ENCODE measurements around the gene ZFY. TPM values are rescaled to one million over a fixed set of nuclear protein-coding genes. Genes with fewer than 3 reads are reported as not detected.

The ZFY gene
- total and polyA plus RNA-seq, 2 of the 13 experiments (the other 11 are each of a cell fraction or from before 2014, with no cell fraction given), result 3.3 to 17.1 TPM

DNA sequence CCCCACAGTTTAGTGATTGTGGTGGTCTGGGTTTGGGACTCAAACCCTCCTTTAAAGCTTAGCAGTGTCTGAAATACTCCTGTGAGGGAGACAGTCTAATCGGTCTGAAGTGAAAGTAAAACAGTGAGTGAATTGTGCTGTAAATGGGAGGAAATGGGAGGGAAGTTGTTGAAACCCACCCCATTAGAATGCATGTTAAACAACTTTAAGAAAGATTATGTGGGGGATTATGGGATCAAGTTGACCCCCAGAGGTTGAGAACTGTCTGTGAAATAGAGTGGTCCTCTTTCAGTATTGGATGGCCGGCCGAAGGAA lies 68.3 kb downstream of the ZFY start:
- ChIA-PET CTCF (ENCODE audit: low intra/inter-chr PET ratio, low total read pairs) (no interaction called here), POLR2A (no interaction called here)
- Histone ChIP-seq H4K20me1 (ENCODE audit: insufficient read depth, low read length) (no peaks in the 10 kb centered on the region), H3K4me1 (ENCODE audit: insufficient read depth, low read length) (peaks cover 29% of the 10 kb centered on the region), H3K9me3 (ENCODE audit: low read length) (no peaks in the 10 kb centered on the region), H3K79me2 (ENCODE audit: insufficient read depth, low read length) (no peaks in the 10 kb centered on the region), H3K27ac (ENCODE audit: extremely low read length, insufficient read depth, low read length) (no peak overlapping the region), H3K4me3 (replicated peaks in 1 of 3; ENCODE audit: insufficient read depth in 1 of 3, low read depth in 2 of 3, low read length in 3 of 3) (peak overlapping the region; percentile 58 to 67 (median 64)), H2AFZ (ENCODE audit: low read length) (peak overlapping the region; percentile 94), H3K27me3 (ENCODE audit: control insufficient read depth in 1 of 2, insufficient read depth in 2 of 2, low read length in 2 of 2) (no peaks in the 10 kb centered on the region; a peak in 1 of 5 replicates), H3K36me3 (replicated peaks in 1 of 2; ENCODE audit: control insufficient read depth in 1 of 2, insufficient read depth in 2 of 2, low read length in 2 of 2) (no peaks in the 10 kb centered on the region), H3K9ac (ENCODE audit: insufficient read depth, low read depth, low read length) (peak overlapping the region; percentile 62; the same call in 1 of the 2 replicates), H3K4me2 (ENCODE audit: low read depth, low read length) (peak overlapping the region; percentile 71)
- no peak for DNase-seq (ENCODE audit: low spot score)
- no TSS peak for BruUV-seq (replicated peaks)
- TF ChIP-seq, protein P1, sequence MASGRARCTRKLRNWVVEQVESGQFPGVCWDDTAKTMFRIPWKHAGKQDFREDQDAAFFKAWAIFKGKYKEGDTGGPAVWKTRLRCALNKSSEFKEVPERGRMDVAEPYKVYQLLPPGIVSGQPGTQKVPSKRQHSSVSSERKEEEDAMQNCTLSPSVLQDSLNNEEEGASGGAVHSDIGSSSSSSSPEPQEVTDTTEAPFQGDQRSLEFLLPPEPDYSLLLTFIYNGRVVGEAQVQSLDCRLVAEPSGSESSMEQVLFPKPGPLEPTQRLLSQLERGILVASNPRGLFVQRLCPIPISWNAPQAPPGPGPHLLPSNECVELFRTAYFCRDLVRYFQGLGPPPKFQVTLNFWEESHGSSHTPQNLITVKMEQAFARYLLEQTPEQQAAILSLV (CRISPR knock-in tag; IDR thresholded peaks at IDR 0.05; ENCODE audit: borderline replicate concordance), result no peak
- TF ChIP-seq, protein P2, sequence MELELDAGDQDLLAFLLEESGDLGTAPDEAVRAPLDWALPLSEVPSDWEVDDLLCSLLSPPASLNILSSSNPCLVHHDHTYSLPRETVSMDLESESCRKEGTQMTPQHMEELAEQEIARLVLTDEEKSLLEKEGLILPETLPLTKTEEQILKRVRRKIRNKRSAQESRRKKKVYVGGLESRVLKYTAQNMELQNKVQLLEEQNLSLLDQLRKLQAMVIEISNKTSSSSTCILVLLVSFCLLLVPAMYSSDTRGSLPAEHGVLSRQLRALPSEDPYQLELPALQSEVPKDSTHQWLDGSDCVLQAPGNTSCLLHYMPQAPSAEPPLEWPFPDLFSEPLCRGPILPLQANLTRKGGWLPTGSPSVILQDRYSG (CRISPR knock-in tag; IDR thresholded peaks at IDR 0.05), result no peak
- TF ChIP-seq HIVEP1 (CRISPR knock-in tag; IDR thresholded peaks at IDR 0.05), result no peak
- TF ChIP-seq, protein P3, sequence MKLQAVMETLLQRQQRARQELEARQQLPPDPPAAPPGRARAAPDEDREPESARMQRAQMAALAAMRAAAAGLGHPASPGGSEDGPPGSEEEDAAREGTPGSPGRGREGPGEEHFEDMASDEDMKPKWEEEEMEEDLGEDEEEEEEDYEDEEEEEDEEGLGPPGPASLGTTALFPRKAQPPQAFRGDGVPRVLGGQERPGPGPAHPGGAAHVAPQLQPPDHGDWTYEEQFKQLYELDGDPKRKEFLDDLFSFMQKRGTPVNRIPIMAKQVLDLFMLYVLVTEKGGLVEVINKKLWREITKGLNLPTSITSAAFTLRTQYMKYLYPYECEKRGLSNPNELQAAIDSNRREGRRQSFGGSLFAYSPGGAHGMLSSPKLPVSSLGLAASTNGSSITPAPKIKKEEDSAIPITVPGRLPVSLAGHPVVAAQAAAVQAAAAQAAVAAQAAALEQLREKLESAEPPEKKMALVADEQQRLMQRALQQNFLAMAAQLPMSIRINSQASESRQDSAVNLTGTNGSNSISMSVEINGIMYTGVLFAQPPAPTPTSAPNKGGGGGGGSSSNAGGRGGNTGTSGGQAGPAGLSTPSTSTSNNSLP (IDR thresholded peaks at IDR 0.05; ENCODE audit: low read depth, low read length), result no peak
- TF ChIP-seq, protein P4, sequence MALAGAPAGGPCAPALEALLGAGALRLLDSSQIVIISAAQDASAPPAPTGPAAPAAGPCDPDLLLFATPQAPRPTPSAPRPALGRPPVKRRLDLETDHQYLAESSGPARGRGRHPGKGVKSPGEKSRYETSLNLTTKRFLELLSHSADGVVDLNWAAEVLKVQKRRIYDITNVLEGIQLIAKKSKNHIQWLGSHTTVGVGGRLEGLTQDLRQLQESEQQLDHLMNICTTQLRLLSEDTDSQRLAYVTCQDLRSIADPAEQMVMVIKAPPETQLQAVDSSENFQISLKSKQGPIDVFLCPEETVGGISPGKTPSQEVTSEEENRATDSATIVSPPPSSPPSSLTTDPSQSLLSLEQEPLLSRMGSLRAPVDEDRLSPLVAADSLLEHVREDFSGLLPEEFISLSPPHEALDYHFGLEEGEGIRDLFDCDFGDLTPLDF (CRISPR knock-in tag; IDR thresholded peaks at IDR 0.05), result no peak
- TF ChIP-seq PHF8 (CRISPR knock-in tag; IDR thresholded peaks at IDR 0.05), result no peak
- TF ChIP-seq CBX5 (CRISPR knock-in tag; IDR thresholded peaks at IDR 0.05; ENCODE audit: borderline replicate concordance), result no peak
- TF ChIP-seq, protein P5, sequence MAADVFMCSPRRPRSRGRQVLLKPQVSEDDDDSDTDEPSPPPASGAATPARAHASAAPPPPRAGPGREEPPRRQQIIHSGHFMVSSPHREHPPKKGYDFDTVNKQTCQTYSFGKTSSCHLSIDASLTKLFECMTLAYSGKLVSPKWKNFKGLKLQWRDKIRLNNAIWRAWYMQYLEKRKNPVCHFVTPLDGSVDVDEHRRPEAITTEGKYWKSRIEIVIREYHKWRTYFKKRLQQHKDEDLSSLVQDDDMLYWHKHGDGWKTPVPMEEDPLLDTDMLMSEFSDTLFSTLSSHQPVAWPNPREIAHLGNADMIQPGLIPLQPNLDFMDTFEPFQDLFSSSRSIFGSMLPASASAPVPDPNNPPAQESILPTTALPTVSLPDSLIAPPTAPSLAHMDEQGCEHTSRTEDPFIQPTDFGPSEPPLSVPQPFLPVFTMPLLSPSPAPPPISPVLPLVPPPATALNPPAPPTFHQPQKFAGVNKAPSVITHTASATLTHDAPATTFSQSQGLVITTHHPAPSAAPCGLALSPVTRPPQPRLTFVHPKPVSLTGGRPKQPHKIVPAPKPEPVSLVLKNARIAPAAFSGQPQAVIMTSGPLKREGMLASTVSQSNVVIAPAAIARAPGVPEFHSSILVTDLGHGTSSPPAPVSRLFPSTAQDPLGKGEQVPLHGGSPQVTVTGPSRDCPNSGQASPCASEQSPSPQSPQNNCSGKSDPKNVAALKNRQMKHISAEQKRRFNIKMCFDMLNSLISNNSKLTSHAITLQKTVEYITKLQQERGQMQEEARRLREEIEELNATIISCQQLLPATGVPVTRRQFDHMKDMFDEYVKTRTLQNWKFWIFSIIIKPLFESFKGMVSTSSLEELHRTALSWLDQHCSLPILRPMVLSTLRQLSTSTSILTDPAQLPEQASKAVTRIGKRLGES (CRISPR knock-in tag; IDR thresholded peaks at IDR 0.05; ENCODE audit: borderline replicate concordance), result no peak
- TF ChIP-seq ZNF615 (CRISPR knock-in tag; IDR thresholded peaks at IDR 0.05; ENCODE audit: borderline replicate concordance), result no peak
- TF ChIP-seq NR2F2 (IDR thresholded peaks at IDR 0.05; ENCODE audit: borderline replicate concordance, low read depth), result no peak
- no peak for TF ChIP-seq KDM4B (CRISPR knock-in tag; IDR thresholded peaks at IDR 0.05)
- ATAC-seq, result peak; percentile 58
- WGBS (ENCODE audit: low lambda C conversion rate), result 5% methylated on average over 3 of the region's 3 CpGs
- no peak for FAIRE-seq
- intact Hi-C loops (cut with micrococcal nuclease; ENCODE audit: unreplicated experiment) (no loop called here), in situ Hi-C loops (cut with HindIII; ENCODE audit: extremely low pct_ligation_motif_present, low pct_unique_long_range_greater_than_20kb) (no loop called here)

Measured in HepG2 (cell line).